DMS 273 treated with DMSO at 0.1 percent for 48 hours (cell line): ENCODE results near the gene KRT27.

Experiments used
- DNase-seq: peaks from one replicate; lab custom pipeline; 2025; lab: John Stamatoyannopoulos, UW

Gene KRT27

DNA sequence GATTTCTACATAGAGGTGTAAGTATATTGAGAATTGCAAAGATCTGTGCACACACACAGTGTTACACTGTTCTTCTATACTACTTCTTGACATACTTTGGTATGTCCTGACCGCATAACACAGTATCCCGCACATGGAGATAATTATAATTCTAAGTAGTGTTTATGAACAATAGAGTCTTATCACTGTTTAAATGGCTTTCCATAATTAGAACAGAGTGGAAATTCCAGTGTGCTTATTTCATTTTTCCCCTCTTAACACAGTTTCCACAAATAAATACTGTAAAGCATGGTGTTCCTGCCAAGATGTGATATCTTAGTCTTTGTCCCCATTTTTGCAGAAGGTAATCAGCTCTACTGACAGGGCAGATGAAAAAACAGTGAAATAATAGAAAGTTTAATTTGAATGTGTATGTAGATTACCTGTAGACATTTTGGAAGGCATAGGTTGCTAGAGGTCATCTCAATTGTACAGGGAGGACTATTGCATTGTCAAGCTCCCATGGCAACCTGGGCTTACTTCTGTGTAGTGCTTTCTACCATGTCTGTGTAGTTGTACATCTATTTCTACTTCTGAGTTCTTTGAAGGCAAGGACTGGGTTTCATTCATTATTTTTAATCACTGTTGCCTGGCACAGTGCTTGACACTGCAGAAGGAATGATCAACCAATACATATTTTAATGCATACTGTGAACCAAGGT, 27.5 kb upstream of the KRT27 start:
- DNase-seq, result no peak

DNA sequence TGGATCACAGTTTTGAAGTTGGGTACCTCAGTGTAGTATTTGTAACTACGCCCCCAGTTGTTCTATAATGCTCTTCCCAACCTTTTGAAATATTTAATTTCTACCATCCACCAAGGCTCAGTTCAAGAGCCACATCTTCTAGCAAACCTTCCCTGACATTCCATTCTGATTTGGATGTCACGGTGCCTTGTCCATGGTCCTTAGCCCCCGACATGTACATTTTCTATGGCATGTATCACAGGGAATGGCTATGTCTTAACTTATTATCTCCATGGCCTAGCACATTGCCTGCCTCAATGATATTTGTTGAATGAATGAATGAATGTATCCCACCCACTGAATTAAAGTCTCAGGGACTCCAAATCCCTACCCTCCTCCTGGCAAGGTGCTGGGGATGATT, 23.8 kb upstream of the KRT27 start:
- no peak for DNase-seq

DNA sequence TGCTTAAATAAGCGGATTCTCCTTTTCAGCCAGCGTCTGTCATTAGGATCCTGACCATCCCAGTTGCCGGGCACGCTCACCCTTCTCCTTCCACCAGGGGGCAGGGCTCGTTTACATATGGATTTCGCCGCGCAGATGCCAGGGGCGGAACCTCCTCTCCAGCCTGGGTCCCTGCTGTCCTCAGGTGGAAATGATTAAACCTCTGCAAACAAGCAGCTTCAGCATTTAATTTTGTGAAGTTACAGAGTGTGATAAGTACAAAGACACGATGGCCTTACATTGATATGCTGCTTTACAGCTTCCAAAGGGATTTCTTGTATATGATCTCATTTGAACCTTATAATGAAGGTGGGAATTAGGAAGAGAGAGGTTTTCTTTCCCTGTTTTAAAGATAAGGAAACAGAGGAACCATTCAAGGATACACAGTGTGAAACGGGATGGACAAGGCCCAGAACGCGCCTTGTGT, 21.3 kb upstream of the KRT27 start:
- DNase-seq, result peak; percentile 62

GRCh38 chr17:40801157-40801556, 18.8 kb upstream of the KRT27 start:
- DNase-seq, result no peak

- DNase-seq, result no peak
Measured at GRCh38 chr17:40800381-40800780, 18.0 kb upstream of the KRT27 start.

DNA sequence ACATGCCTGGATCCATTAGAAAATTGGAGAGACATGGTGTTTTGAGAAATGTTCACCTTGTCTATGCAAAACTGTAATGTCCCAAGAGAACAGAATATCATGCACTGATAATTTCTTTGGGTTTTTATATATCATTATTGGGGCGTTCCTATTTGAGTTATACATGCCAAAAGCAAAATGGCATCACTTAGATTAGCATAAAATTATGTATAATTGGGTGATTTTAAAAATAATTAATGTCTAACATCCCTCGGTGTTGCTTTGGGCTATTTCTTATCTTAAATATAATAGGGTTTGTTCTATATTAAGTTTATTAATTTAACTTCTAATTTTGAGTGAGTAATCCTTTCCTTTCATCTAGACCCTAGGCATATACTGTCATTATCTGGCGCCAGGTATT, 17.5 kb upstream of the KRT27 start, which contains the start of gene KRT28:
Gene KRT28, minus strand, starts transcription at position 101 of the 400 bp plus-strand sequence. Its CDS starts 66 bp downstream, at position 35.
- DNase-seq, result no peak

- no peak for DNase-seq
Measured at GRCh38 chr17:40796846-40797245, 14.5 kb upstream of the KRT27 start.

GRCh38 chr17:40795019-40795667, 12.8 kb upstream of the KRT27 start:
- DNase-seq, result no peak

- DNase-seq, result no peak
Measured at GRCh38 chr17:40794466-40794865, 12.1 kb upstream of the KRT27 start.

DNA sequence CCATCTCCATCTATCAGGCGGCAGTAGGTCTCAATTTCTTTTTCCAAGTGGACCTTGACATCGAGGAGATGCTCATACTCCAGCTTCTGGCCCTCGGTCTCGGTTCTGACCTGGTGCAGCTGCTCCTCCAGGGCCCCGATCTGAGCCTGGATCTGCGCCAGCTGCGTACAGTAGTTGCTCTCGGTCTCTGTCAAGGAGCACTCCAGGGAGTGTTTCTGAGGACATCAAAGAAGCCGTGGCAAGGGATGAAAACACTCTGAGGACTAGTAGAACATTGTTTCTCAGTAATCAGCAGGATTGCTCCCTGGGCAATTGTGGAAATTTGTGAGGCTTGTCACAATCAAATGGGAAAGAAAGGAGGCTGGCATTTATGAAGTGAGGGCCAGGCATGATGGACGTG, 11.5 kb upstream of the KRT27 start:
- no peak for DNase-seq

GRCh38 chr17:40791787-40792436, 9.6 kb upstream of the KRT27 start:
- DNase-seq, result no peak

DNA sequence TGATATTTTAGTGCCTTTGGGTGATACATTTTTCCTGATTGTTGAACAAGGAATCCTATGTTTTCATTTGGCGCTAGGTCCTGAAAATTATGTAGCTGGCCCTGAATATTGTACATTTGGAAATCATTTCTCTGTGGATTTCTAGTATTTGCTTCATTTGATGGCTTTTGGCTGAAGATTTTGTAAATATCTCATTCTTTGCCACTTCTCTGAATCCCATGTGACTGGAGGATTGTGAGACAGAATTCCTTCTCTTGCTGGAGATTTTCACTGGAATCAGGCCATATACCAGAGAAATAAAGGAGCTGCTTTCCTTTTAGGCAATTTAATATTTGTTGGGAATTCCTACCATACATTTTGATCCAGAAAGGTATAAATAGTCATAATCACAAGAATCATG, 8.8 kb upstream of the KRT27 start:
- no peak for DNase-seq

DNA sequence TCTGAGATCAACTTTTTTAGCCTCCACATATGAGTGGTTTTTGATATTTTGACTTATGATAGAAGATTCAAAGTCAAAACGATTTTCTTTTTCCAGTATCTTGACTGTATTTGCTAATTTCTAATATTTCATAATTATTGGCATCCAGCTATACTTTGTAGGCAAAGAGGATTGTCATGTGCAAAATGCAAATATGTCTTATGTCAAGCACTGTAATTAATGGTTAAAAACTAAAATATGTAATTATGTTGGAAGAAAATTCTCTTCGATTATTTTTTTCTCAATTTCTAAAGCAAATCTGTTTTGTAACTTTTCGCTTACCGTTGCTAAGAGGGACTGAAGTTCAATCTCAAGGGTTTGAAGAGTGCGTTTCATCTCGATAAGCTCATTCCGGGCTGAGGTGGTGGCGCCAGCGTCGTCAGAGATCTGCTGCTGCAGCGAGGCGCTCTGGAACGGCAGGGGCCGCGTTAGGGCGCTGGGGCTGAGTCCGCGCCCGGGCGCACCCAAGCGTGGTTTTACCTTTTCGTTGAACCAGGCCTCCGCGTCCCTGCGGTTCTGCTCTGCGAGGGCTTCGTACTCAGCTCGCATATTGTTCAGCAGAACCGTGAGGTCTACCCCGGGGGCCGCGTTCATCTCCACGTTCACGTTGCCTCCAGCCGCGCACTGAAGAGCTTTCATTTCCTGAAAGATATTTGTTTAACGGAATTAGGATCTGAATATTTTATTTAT, 3.0 kb downstream of the KRT27 start:
- no peak for DNase-seq

GRCh38 chr17:40778461-40778860, 3.9 kb downstream of the KRT27 start:
- no peak for DNase-seq

DNA sequence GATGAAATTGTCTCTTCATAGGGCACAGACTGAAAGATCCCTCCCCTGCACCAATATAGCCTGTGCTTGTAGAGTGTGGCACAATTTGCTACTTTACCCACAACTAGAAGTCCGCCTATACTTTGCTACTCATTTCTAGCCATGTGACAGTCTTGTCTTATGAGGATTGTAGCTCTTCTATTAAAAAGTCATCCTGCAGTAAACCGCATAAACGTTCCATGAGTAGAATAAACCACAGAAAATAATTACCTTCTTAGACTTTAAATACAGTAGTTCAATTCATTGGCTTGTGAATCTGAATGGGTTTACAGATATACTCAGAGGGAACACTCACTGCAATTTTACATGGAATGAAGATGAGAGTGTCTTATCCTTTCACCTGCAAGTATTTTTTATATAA, 4.4 kb downstream of the KRT27 start:
- DNase-seq, result no peak

GRCh38 chr17:40777459-40777858, 4.9 kb downstream of the KRT27 start:
- no peak for DNase-seq

GRCh38 chr17:40775945-40776344, 6.4 kb downstream of the KRT27 start:
- DNase-seq, result no peak

GRCh38 chr17:40772101-40772500, 10.2 kb downstream of the KRT27 start, which contains the start of gene KRT26:
Gene KRT26 (minus strand): TSS chr17:40772201. CDS start chr17:40772113, 88 bp downstream.
- no peak for DNase-seq

DNA sequence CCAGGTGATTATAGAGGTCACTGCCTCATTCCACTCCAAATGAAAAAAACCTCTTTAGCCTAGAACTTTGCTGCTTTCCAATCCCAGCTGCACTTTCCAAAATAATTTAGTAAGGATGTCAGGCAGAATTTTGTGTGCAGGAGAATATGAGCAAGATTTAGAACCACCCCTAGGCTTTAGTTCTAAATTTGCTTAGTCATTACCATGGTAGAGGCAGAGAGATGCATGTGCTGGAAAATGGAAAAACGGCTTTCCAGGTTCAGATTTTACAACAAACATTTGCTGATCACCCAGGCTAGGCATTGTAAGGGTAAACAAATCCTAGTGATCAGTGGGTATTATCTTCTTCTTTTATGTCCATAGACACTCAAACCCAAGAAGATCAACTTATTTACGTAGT, 16.7 kb downstream of the KRT27 start:
- DNase-seq, result no peak

GRCh38 chr17:40763752-40764151, 18.6 kb downstream of the KRT27 start:
- no peak for DNase-seq

GRCh38 chr17:40760105-40761016, 22.0 kb downstream of the KRT27 start:
- no peak for DNase-seq
